ENCODE measurements around the gene DBNDD2.
A peak's percentile ranks its signal among the peaks of the same experiment; 100 is the strongest.

DBNDD2 gene, protein sequence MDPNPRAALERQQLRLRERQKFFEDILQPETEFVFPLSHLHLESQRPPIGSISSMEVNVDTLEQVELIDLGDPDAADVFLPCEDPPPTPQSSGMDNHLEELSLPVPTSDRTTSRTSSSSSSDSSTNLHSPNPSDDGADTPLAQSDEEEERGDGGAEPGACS

DNA sequence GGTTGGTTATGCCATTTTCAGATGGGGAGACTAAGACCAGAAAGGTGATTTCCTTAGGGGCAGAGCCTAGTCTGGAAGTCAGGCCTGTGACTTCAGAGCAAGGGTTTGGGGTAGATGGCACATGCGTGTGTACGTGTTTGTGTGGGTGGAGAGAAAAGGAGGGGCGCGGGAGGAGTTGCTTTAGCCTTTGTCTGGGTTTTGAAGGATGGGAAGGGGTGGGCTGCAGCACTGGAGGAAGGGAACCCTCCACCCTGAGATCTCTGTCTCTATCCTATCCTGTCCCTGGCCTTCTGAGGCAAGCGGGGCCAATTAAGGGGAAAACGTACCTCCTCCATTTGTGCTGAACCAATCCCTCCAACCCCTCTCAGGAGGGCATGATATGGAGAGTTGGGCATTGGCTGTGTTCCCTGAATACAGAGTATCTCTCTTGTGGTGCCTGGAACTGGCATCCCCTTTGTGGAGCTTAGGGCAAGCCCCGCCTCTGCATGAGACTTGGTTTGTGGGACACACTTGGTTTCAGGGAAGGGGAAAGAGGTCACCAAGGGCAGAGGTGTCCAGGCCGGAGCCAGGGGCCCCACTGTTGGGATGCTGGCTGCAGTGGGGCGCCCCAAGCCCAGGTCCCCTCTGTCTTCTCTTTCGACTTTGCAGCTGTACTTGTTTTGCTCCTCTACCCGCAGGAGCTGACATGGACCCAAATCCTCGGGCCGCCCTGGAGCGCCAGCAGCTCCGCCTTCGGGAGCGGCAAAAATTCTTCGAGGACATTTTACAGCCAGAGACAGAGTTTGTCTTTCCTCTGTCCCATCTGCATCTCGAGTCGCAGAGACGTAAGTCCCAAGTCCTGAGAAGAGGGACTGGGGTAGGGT lies at the start of gene DBNDD2:
Gene DBNDD2, plus strand, starts transcription at position 507 of the 863 bp plus-strand sequence. Its CDS starts 179 bp downstream, at position 686.
- DNase-seq (ENCODE audit: low read depth, low spot score): no peak
- TF ChIP-seq, protein P1, sequence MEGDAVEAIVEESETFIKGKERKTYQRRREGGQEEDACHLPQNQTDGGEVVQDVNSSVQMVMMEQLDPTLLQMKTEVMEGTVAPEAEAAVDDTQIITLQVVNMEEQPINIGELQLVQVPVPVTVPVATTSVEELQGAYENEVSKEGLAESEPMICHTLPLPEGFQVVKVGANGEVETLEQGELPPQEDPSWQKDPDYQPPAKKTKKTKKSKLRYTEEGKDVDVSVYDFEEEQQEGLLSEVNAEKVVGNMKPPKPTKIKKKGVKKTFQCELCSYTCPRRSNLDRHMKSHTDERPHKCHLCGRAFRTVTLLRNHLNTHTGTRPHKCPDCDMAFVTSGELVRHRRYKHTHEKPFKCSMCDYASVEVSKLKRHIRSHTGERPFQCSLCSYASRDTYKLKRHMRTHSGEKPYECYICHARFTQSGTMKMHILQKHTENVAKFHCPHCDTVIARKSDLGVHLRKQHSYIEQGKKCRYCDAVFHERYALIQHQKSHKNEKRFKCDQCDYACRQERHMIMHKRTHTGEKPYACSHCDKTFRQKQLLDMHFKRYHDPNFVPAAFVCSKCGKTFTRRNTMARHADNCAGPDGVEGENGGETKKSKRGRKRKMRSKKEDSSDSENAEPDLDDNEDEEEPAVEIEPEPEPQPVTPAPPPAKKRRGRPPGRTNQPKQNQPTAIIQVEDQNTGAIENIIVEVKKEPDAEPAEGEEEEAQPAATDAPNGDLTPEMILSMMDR (IDR thresholded peaks at IDR 0.05; ENCODE audit: low read depth, low read length): no peak
- peak within 1 kb of the TSS; percentile 49 for H3K4me3 ChIP-seq (ENCODE audit: low read depth, low read length)
- in situ Hi-C loops (cut with HindIII; ENCODE audit: low sequenced_read_pairs): no loop called here

GRCh38 chr20:45359069-45359405 lies 49.1 kb upstream of the DBNDD2 start:
- no peak overlapping the region for H3K4me3 ChIP-seq (ENCODE audit: low read depth, low read length)
- TF ChIP-seq, protein P1 (IDR thresholded peaks at IDR 0.05; ENCODE audit: low read depth, low read length): no peak
- in situ Hi-C loops (cut with HindIII; ENCODE audit: low sequenced_read_pairs): no loop called here
- DNase-seq (ENCODE audit: low read depth, low spot score): peak; percentile 85

- in situ Hi-C loops (cut with HindIII; ENCODE audit: low sequenced_read_pairs): no loop called here
- TF ChIP-seq, protein P1 (IDR thresholded peaks at IDR 0.05; ENCODE audit: low read depth, low read length): no peak
- peak; percentile 87 for DNase-seq (ENCODE audit: low read depth, low spot score)
- H3K4me3 ChIP-seq (ENCODE audit: low read depth, low read length): no peak overlapping the region
Measured at GRCh38 chr20:45359406-45360148, 48.5 kb upstream of the DBNDD2 start.

GRCh38 chr20:45361793-45362192 lies 46.3 kb upstream of the DBNDD2 start:
- H3K4me3 ChIP-seq (ENCODE audit: low read depth, low read length): no peak overlapping the region
- TF ChIP-seq, protein P1 (IDR thresholded peaks at IDR 0.05; ENCODE audit: low read depth, low read length): no peak
- in situ Hi-C loops (cut with HindIII; ENCODE audit: low sequenced_read_pairs): no loop called here
- DNase-seq (ENCODE audit: low read depth, low spot score): no peak

DNA sequence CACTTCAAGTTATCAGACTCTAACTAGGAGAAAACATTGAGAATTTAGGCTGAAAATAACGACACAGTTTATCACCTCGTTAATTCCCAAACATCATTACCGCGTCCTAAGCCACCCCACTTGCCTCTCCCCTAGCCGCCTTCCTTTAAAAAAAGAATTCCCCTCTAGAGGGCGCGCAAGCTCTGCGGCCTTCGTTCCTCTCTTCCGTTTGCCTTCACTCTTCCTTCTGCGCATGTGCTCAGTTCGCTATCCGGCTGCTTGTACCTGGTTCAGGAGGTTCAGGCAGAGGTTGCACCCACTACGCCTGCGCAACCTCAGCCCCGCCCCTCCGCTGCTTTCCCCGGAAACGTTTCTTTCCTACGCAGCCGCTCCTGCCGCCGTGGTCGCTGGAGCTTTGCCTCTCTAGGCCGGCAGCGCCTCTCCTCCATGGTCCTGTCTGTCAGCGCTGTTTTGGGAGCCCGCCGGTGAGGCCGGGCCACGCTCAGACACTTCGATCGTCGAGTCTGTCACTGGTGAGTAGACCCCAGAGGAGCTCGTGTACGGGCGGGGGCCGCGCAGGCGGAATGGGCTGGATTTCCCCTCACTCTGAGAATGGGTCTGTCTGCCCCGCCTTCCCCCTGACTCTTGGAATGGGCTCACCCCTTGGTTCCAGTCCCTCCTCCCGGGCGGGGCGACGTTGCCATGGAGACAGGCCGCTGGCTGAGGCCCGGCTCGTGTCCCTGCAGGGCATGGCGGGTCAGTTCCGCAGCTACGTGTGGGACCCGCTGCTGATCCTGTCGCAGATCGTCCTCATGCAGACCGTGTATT lies 45.1 kb upstream of the DBNDD2 start, which contains the start of gene SYS1:
Gene SYS1, plus strand, starts transcription at position 353 of the 807 bp plus-strand sequence. Its CDS starts 376 bp downstream, at position 729.
- TF ChIP-seq, protein P1 (IDR thresholded peaks at IDR 0.05; ENCODE audit: low read depth, low read length): peak; percentile 85
- H3K4me3 ChIP-seq (ENCODE audit: low read depth, low read length): peak within 1 kb of the TSS; percentile 82
- in situ Hi-C loops (cut with HindIII; ENCODE audit: low sequenced_read_pairs): no loop called here
- DNase-seq (ENCODE audit: low read depth, low spot score): peak; percentile 99
